Fibroblast of gingiva (primary cell): ENCODE data around the gene VPS72.
"Not testable (repeated sequence)": the region's sequence is repeated elsewhere in the genome, so short reads cannot be mapped to it uniquely, and the experiment has no call there.

Experiments used
- DNase-seq: peaks from one replicate; pipeline ENCODE4 v3.0.0-alpha.2; 2011; ENCODE audit warnings: low read depth

Gene VPS72, protein sequence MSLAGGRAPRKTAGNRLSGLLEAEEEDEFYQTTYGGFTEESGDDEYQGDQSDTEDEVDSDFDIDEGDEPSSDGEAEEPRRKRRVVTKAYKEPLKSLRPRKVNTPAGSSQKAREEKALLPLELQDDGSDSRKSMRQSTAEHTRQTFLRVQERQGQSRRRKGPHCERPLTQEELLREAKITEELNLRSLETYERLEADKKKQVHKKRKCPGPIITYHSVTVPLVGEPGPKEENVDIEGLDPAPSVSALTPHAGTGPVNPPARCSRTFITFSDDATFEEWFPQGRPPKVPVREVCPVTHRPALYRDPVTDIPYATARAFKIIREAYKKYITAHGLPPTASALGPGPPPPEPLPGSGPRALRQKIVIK

DNA sequence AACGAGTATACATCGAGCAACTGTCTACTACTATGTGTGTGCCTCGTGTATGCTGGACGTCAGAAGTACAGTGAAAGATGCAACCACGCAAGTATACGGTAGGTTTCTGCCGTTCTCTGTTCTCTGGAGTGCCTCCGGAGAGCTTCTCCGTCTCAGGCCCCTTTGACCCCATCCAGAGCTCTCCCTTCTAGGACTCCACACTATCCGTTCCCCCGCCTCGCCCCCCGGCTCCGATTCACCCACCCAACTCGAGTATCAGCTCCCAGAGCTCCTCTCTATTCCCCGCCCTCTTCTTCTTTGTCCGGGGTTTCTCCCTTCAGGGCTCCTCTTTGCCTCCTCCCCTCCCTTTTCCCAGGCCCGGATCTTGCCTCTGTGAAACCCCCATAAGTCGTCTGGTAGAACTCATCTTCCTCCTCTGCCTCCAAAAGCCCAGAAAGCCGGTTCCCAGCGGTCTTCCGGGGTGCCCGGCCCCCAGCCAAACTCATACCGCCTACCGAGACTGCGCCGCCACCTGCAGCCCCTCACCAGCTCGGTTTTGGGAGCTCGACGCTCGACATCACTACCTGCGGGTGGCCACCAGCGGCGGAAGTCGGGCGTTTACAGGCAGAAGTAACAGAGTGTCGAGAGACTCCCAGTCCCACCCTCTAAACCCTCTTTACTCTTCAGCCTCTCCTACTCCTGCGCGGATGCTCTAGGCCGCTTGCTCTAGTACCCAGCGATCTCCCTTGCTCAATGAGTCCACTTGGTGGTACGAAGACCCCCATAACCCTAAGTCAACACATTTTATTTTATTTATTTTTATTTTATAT is at the start of gene VPS72:
VPS72 (minus strand) TSS at position 561 of the 809 bp plus-strand sequence; CDS start at position 485, 76 bp downstream.
- peak; percentile 89 for DNase-seq

DNA sequence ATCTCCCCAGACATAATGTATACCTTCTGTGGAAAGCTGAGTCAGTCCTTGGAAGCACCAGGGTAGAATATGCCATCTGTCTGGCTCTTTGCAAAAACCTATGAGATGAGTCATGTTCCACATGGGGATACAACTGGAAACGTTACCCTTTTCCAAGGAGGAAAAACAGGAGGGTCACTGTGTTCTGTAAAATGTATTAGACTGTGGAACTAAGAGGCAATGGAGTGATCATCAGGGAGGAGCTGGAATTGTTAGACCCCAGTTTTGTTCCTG is 48.4 kb upstream of the VPS72 start:
- peak; percentile 84 for DNase-seq

DNA sequence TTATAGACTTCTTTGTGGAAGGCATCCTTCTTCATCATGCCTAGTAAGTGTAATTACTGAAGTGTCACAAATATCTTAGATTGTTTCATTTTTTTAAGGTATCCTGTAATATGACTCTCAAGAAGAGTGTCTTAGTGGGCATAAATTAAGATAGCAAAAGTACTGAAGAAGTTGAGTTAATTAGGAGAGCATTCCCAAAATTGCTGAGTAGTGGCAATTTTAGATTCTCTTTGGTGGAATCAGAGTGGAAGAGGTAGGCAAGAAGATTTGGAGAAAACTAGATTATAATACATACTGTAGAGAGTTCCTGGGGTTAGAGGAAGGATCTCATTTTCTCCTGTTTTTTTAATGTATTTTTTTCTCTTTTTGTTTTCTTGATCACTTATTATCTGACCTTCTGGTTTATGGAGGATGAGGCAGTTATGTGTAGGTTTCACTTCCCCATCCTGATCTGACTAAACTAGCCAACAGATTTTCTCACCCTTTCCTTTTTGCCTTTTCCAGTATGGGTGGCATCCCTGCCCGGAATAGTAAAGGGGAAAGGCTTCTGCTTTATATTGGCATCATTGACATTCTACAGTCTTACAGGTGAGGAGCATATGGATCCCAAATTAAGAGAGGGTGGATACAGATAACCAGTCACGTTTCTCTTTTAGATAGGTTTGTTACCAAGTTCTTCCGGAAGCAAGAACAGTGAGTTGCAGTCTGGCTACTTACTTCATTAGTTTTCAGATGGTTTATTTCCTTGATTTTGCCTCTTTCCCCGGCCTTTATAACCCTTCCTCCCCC is 47.9 kb upstream of the VPS72 start:
- no peak for DNase-seq

DNA sequence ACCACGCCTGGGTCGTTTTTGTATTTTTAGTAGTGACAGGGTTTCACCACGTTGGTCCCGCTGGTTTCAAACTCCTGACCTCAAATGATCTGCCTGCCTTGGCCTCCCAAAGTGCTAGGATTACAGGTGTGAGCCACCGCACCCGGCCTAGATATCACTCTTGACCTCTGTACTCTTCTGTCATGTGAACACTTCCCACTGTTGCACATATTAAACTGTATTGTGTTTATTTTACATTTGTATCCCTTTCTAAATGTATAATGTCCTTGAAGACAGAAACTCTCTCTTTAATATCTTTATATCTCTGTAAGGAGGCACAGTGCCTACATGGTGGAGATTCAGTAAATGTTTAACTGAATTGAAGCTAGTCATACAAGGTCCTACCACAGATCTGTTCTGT is 45.2 kb upstream of the VPS72 start:
- DNase-seq, result no peak

DNA sequence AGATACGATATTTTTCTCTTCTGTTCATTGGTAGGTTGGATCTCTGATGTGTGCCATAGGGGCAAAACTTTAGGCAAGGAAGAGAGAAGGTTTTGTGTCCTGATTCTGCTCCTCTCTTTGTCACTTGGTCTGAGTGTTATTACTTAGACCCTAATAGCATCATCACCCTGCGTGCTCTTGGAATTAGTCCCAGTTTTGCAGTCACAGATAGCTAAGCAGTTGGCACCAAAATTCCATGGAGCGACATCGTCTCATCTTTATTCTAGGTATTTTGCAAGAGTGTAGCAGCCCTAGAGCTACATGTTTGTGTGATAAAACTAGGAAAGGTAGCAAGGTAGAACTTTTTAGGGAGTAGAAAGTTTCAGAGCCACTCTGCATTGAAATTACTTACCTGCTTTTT is 32.1 kb upstream of the VPS72 start:
- DNase-seq, result peak; percentile 11

DNA sequence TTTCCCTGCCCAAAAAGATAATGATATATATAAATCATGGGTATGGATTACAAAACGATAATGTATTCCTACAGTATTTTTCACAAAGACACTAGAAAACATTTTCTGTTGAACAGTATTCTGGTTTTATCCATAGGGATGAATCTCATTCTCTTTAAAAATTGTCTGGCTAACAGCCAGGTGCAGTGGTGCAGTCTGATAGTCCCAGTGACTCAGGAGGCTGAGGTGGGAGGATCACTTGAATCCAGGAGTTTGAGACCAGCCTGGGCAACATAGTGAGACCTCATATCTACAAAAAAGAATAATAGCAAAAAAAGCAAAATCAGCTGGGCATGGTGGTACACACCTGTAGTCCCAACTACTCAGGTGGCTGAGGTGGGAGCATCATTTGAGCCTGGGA is 31.6 kb upstream of the VPS72 start:
- DNase-seq, result no peak

DNA sequence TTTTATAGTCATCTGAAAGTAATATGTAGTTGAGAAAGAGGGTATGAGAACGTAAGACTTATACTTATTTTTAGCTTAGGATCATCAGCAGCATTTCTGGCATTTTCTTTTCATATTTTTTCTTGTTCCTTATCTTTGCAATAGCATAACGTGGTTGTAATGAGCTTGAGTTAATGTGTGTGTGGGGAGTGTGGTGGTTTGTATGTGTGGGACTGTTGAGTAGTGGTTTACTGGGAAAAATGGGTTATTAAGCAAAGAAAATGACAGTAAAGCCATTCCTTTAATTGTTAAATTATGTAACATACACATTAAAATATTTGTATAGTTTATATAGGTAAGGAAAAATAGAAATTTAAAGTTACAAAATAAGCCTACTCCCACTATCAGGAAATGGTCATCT is 23.6 kb upstream of the VPS72 start:
- DNase-seq, result no peak

DNA sequence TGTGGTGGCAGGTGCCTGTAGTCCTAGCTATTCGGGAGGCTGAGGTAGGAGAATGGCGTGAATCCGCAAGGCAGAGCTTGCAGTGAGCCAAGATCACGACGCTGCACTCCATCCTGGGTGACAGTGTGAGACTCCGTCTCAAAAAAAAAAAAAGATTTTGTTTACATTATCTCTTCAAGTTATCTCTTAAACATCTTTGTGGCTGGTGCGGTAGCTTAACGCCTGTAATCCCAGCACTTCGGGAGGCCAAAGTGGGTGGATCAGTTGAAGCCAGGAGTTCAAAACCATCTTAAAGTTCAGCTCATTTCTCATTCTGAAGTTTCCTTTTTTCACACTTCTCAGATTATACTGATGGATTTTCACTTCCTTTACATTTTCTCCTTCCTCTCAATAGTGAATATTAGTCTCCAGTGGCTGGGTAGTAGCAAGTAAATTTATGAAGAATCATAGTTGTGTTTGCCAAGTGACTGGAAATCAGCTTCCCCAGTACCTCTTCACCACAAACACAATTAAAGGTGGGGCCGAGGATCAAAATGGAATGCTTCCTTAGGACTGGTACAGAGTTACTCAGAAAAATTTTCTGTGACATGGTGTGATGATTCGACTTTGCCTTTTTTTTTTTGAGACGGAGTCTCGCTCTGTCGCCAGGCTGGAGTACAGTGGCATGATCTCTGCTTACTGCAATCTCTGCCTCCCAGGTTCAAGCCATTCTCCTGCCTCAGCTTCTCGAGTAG is 22.1 kb upstream of the VPS72 start:
- no peak for DNase-seq

DNA sequence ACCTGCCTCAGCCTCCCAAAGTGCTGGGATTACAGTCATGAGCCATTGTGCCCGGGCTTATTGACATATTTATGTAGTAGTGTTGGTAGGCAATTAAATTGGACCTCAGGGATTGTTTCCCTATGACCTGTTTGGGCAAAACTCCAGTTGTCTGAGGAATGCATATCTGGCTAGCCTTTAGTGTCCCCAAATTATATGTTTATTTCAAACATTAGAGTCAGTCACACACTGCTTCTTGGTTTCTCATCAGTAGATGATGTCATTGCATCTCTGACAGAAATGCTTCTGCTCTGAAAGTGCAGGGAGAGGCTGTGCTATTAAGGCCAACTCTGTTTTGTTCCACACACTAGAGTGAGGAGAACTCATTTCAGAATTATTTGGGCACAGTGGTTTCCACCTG is 20.8 kb upstream of the VPS72 start:
- DNase-seq, result peak; percentile 41

DNA sequence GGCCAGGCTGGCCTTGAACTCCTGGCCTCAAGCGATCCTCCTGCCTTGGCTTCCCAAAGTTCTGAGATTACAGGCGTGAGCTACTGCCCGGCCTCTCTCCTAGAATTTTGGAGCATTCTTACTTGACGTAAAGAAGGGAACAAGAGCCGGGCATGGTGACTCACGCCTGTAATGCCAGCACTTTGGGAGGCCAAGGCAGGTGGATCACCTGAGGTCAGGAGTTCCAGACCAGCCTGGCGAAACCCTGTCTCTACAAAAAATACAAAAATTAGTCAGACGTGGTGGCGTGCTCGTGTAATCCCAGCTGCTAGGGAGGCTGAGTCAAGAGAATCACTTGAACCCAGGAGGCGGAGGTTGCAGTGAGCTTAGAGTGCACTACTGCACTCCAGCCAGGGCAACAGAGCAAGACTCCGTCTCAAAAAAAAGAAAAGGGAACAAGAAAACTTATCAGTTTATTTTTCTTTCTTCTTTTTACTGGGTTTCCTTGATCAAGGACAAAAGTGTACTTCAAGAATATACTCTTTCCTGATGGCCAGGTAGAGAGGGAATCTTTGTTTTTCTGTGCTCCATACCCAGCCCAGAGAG is 15.5 kb upstream of the VPS72 start:
- DNase-seq, result not testable (repeated sequence)

DNA sequence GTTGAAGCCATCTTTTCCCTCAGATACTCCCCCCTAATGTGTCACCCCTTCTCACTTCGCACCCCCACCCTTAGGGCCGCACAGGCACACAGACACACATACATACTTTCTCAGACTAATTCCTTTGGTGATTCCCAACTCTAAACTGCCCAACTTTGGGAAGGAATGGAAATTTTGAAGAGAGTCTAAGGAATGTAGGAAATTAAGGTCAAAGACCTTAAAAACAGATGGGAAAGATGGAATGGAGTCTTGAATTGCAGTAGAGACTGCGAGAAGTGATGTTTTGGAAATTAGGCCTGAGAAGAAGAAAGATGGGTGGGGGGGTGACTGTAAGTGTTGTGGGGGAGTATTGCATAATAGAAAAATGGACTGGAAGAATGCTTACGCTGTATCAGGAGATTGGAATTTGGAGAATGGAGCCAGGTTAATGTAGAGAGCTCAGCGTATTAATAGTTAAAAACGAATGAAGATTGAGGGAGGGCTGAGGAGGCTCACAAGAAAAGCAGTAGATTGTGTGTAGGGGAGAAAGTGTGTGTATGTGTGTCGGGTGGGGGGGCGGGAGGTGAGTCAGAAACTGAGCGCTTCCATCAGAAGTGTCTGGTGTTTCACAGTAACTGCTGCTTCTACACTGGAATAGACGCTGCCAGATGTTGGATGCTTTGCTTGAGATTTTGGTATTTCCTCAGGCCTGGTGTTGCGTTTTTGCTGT is 10.0 kb upstream of the VPS72 start:
- DNase-seq, result peak; percentile 85

DNA sequence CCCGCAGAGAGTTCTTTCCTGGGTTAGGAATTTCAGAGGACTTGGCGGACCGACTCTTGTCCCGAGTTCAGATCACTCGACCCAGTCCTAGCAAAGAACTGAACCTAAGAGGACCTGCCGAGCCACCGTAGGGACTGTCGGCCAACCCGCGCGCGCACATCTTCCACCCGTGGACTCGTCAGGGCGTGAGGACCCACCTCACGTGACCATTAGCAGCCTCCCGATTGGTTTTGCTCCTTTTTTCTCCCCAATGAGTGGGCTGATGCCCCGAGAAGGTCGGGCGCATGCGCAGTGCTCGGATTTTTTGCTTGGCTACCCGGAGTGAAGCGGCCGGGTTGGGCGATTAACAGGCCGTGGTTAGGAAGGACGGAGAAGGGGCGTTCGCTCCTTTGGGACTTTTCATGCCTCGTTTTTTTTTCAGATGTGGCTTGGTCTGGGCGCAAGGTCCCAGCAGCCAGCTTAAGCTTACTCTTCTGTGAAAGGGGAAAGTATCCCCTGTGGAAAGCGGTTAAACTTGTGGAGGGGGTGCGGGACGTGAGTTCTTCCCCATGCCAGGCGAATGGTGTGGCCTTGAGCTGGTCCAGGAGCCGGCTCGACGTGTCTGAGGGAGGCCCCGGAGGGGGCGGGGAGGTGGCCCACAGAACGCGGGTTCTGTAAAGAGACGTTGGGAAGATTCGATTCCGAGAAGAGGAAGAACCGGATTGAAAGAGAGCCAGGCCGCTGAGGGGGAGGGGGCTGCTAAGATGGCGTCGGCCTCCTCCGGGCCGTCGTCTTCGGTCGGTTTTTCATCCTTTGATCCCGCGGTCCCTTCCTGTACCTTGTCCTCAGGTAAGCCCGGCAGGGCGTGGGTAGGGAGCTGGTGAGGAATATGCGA is 8.5 kb upstream of the VPS72 start, which contains the start of gene PIP5K1A:
PIP5K1A (plus strand) TSS at position 299 of the 874 bp plus-strand sequence; CDS start at position 744, 445 bp downstream.
- DNase-seq, result peak; percentile 98

DNA sequence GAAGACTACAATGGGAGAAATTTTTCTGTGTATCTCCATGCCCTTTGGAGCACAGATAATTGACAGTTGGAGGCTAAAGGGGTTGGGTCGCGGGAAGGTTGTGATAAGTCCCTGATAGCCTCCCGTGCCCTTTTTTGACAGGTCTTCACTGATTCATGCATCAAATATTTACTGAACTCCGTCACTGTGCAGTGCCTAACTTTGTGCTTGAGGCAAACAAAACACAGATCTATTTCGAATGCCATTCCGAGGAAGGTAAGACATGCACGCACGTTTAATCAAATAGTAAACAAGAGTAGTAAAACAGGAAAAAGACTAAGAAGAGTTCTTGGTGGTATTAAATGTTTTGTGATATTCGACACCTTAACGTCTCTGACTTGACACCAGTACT is 7.9 kb upstream of the VPS72 start:
- no peak for DNase-seq

DNA sequence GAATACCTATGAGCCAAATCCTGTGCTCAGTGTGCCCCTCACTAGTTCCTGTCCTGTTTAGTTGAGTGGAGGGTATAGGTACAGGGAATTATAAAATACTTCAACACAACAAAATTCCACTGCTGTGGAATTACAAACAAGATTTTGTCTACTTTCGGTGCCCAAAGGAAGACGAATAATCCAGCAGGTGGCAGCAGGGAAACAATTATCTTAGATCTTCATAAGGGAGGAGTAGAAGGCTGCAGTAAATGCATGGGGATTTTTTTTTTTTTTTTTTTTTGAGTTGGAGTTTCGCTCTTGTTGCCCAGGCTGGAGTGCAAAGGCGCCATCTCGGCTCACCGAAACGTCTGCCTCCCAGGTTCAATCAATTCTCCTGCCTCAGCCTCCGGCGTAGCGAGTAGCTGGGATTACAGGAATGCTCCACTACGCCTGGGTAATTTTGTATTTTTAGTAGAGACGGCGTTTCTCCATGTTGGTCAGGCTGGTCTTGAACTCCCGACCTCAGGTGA is 6.3 kb upstream of the VPS72 start:
- peak; percentile 85 for DNase-seq

DNA sequence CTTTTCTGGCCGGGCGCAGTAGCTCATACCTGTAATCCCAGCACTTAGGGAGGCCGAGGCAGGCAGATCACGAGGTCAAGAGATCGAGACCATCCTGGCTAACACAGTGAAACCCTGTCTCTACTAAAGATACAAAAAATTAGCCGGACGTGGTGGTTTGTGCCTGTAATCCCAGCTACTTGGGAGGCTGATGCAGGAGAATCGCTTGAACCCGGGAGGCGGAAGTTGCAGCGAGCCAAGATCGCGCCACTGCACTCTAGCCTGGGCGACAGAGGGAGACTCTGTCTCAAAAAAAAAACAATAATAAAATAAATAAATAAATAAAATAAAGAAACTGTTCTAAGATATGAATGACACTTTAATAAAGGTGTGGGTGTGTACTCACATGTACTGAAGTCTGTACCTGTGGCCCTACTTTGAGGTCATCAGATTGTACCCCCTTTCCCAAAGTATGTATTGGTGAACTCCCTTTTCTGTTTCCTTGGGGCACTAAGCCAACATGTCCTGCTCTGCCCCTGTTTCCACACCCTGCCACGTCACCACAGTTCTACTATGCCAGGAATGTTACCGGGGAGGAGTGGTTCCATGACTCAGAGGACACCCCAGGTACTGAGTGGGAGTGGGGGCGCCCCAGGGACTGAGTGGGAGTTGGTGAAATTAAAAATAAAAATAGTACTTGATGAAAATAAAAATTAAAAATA is 5.0 kb upstream of the VPS72 start:
- peak; percentile 89 for DNase-seq

DNA sequence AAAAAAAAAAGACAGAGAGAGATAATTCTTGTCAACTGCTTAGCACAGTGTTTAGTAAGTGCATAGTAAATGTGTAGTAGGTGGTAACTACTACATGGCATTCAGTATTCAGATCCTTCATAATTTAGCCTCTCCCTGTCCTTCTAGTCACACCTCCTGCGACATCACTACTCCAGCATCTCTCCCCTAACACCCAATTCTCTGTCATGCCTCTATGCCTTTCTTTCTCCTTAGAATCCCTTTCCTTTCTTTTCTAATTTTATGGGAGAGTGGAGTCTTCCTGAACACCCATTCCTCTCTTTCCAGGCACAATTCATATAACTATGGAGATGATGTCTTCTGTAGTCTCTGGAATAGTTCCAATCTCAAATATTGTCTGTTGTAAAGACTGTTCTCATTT is 3.9 kb upstream of the VPS72 start:
- DNase-seq, result no peak

DNA sequence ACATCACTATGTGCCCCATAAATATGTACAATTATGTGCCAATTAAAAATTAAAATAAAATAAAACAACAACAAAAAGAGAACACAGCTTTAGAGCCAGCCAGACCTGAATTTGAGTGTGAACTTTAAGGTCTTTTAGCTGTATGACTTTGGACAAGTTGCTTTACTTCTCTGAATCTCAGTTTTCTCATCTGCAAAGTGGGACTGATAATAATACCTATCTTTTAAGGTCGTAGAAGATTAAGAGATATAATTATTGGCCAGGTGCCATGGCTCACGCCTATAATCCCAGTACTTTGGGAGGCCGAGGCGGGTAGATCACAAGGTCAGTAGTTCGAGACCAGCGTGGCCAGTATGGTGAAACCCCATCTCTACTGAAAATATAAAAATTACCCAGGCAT is 3.3 kb upstream of the VPS72 start:
- no peak for DNase-seq

DNA sequence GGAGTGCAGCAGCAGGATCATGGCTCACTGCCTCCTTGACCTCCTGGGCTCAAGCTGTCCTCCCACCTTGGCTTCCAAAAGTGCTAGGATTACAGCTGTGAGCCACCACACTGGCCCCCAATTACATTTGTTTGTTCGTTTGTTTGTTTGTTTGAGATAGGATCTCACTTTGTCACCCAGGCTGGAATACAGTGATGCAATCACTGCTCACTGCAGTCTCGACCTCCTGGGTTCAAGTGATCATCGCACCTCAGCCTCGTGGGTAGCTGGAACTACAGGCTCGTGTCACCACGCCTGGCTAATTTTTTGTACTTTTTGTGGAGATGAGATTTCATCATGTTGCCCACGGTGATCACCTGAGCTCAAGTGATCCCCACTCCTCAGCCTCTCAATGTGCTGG is 2.0 kb upstream of the VPS72 start:
- no peak for DNase-seq

DNA sequence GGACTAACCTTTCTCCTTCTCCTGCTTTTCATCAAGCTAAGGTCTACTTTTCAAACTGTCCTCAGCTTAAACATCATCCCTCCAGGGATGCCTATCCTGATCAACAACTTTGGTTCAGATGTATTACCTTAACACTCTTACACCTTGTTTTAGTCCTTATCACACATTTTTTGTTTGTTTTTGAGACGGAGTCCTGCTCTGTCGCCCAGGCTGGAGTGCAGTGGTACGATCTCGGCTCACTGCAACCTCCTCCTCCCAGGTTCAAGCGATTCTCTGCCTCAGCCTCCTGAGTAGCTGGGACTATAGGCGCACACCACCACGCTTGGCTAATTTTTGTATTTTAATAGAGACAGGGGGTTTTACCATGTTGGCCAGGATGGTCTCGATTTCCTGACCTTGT is 1.3 kb downstream of the VPS72 start:
- DNase-seq, result not testable (repeated sequence)
